Measurements from ENCODE around the gene PTPN23.

The PTPN23 gene

GRCh38 chr3:47421741-47422649 is 41.2 kb downstream of the PTPN23 start:
- no peak overlapping the region for H3K4me3 ChIP-seq (ENCODE audit: low read depth, low read length)
- no peak for TF ChIP-seq CTCF (IDR thresholded peaks at IDR 0.05; ENCODE audit: borderline replicate concordance, insufficient read depth, low read depth, low read length)

GRCh38 chr3:47422743-47423142 is 41.9 kb downstream of the PTPN23 start:
- H3K4me3 ChIP-seq (ENCODE audit: low read depth, low read length): no peak overlapping the region
- TF ChIP-seq CTCF (IDR thresholded peaks at IDR 0.05; ENCODE audit: borderline replicate concordance, insufficient read depth, low read depth, low read length): no peak

- no peak for TF ChIP-seq CTCF (IDR thresholded peaks at IDR 0.05; ENCODE audit: borderline replicate concordance, insufficient read depth, low read depth, low read length)
- H3K4me3 ChIP-seq (ENCODE audit: low read depth, low read length): no peak overlapping the region
These were observed 42.8 kb downstream of the PTPN23 start for GRCh38 chr3:47423548-47424145.

GRCh38 chr3:47424434-47425382 is 43.9 kb downstream of the PTPN23 start:
- no peak for TF ChIP-seq CTCF (IDR thresholded peaks at IDR 0.05; ENCODE audit: borderline replicate concordance, insufficient read depth, low read depth, low read length)
- H3K4me3 ChIP-seq (ENCODE audit: low read depth, low read length): no peak overlapping the region

GRCh38 chr3:47425383-47425778 is 44.6 kb downstream of the PTPN23 start:
- H3K4me3 ChIP-seq (ENCODE audit: low read depth, low read length): no peak overlapping the region
- TF ChIP-seq CTCF (IDR thresholded peaks at IDR 0.05; ENCODE audit: borderline replicate concordance, insufficient read depth, low read depth, low read length): no peak

GRCh38 chr3:47425959-47426358 is 45.1 kb downstream of the PTPN23 start:
- no peak overlapping the region for H3K4me3 ChIP-seq (ENCODE audit: low read depth, low read length)
- no peak for TF ChIP-seq CTCF (IDR thresholded peaks at IDR 0.05; ENCODE audit: borderline replicate concordance, insufficient read depth, low read depth, low read length)
